ENCODE data around the gene CD19. TPM values are rescaled to one million over a fixed set of nuclear protein-coding genes. Genes with fewer than 3 reads are reported as not detected.
"Not testable (repeated sequence)": the region's sequence is repeated elsewhere in the genome, so short reads cannot be mapped to it uniquely, and the experiment has no call there.

CD19 gene
- total RNA-seq, 2 experiments from 2014 or later, result 0.29 TPM; not detected in 1

- intact Hi-C loops (cut with micrococcal nuclease), result loop anchor here (1.0 to 2.0 kb wide), 4 partner anchors 11 to 49 kb away; partner anchors contain the start of genes LAT and RABEP2
Measured at GRCh38 chr16:28974437-28975157, 42.8 kb downstream of the CD19 start, which contains the start of gene SPNS1. Gene SPNS1 (plus strand): TSS chr16:28974778. CDS start chr16:28975152, 374 bp downstream.

GRCh38 chr16:28975158-28975599 is 43.4 kb downstream of the CD19 start:
- Mint-ChIP-seq H3K4me1 (ENCODE audit: low read depth) (peaks cover 31% of the 10 kb centered on the region), H3K36me3 (peaks cover 2% of the 10 kb centered on the region), H3K9me3 (no peaks in the 10 kb centered on the region), H3K27me3 (no peaks in the 10 kb centered on the region), H3K4me3 (peak overlapping the region; percentile 88), H3K27ac (peak overlapping the region; percentile 64)
- no peak for DNase-seq
- POLR2A ChIA-PET, result interaction anchor here (1.5 to 2.3 kb wide), 2 partner anchors 10 to 45 kb away, joined by 6 to 10 read pairs; partner anchors contain the start of gene LAT
- intact Hi-C loops (cut with micrococcal nuclease), result loop anchor here (2.0 kb wide), 1 partner anchor 16 kb away; no protein-coding TSS in a partner anchor
- CTCF ChIA-PET, result interaction anchor here (1.1 to 2.7 kb wide), 2 partner anchors 10 to 12 kb away, joined by 3 to 13 read pairs; partner anchors contain the start of gene LAT

More at GRCh38 chr16:28974437-28975157, 42.8 kb downstream of the CD19 start, which contains the start of gene SPNS1:
- Mint-ChIP-seq H3K27ac (peak within 1 kb of the TSS; percentile 90), H3K27me3 (no peaks in the 10 kb centered on the region), H3K9me3 (no peaks in the 10 kb centered on the region), H3K4me3 (peak within 1 kb of the TSS; percentile 88), H3K4me1 (ENCODE audit: low read depth) (peaks cover 31% of the 10 kb centered on the region), H3K36me3 (peaks cover 2% of the 10 kb centered on the region)
- ChIA-PET POLR2A (interaction anchor here (1.0 to 2.3 kb wide), 6 partner anchors 10 to 101 kb away, joined by 3 to 10 read pairs (median 4); partner anchors contain the start of gene LAT), CTCF (interaction anchor here (0.6 to 2.7 kb wide), 11 partner anchors 10 to 101 kb away, joined by 3 to 13 read pairs (median 3); partner anchors contain the start of gene LAT)
- DNase-seq, result peak; percentile 97

- ChIA-PET POLR2A (interaction anchor here (0.6 kb wide), 1 partner anchor 1055 kb away, joined by 3 read pairs; no protein-coding TSS in a partner anchor), CTCF (interaction anchor here (0.7 to 4.1 kb wide), 10 partner anchors 9 to 131 kb away, joined by 3 to 31 read pairs (median 4); partner anchors contain the start of genes LAT, NFATC2IP and TUFM)
- Mint-ChIP-seq H3K27me3 (no peaks in the 10 kb centered on the region), H3K9me3 (peaks cover 5% of the 10 kb centered on the region), H3K4me1 (ENCODE audit: low read depth) (peaks cover 31% of the 10 kb centered on the region), H3K27ac (no peak overlapping the region), H3K36me3 (peaks cover 17% of the 10 kb centered on the region), H3K4me3 (no peak overlapping the region)
- no peak for DNase-seq
- intact Hi-C loops (cut with micrococcal nuclease), result no loop called here
Measured at GRCh38 chr16:28977703-28978662, 46.2 kb downstream of the CD19 start.

- POLR2A ChIA-PET; intact Hi-C loops (cut with micrococcal nuclease); H3K27me3 Mint-ChIP-seq; H3K4me3 Mint-ChIP-seq; H3K9me3 Mint-ChIP-seq; DNase-seq; H3K27ac Mint-ChIP-seq: not testable (repeated sequence)
- Mint-ChIP-seq H3K36me3 (peaks cover 33% of the 10 kb centered on the region), H3K4me1 (ENCODE audit: low read depth) (peaks cover 40% of the 10 kb centered on the region)
- CTCF ChIA-PET, result interaction anchor here (1.4 to 1.7 kb wide), 2 partner anchors 41 to 51 kb away, joined by 4 to 6 read pairs; no protein-coding TSS in a partner anchor
Measured at GRCh38 chr16:28980330-28980729, 48.6 kb downstream of the CD19 start.

GRCh38 chr16:28980929-28981328 is 49.2 kb downstream of the CD19 start:
- H3K4me3 Mint-ChIP-seq, result no peak overlapping the region
- CTCF ChIA-PET, result interaction anchor here (0.6 to 1.7 kb wide), 5 partner anchors 36 to 50 kb away, joined by 3 to 6 read pairs (median 3); no protein-coding TSS in a partner anchor

GRCh38 chr16:28981517-28981916 is 49.7 kb downstream of the CD19 start:
- peak; percentile 70 for DNase-seq
- H3K27me3 Mint-ChIP-seq, result no peaks in the 10 kb centered on the region
- H3K4me3 Mint-ChIP-seq, result no peak overlapping the region
- H3K9me3 Mint-ChIP-seq, result peaks cover 5% of the 10 kb centered on the region
- H3K4me1 Mint-ChIP-seq (ENCODE audit: low read depth), result peaks cover 28% of the 10 kb centered on the region
- intact Hi-C loops (cut with micrococcal nuclease), result no loop called here
- H3K27ac Mint-ChIP-seq, result no peak overlapping the region
- peaks cover 45% of the 10 kb centered on the region for H3K36me3 Mint-ChIP-seq
- POLR2A ChIA-PET, result no interaction called here
- CTCF ChIA-PET, result interaction anchor here (0.6 to 1.7 kb wide), 5 partner anchors 36 to 50 kb away, joined by 3 to 6 read pairs (median 3); no protein-coding TSS in a partner anchor

More at GRCh38 chr16:28980929-28981328, 49.2 kb downstream of the CD19 start:
- intact Hi-C loops (cut with micrococcal nuclease), result no loop called here
- Mint-ChIP-seq H3K4me1 (ENCODE audit: low read depth) (peaks cover 34% of the 10 kb centered on the region), H3K9me3 (peaks cover 5% of the 10 kb centered on the region), H3K27me3 (no peaks in the 10 kb centered on the region), H3K27ac (no peak overlapping the region), H3K36me3 (peaks cover 39% of the 10 kb centered on the region)
- POLR2A ChIA-PET, result no interaction called here
- no peak for DNase-seq

GRCh38 chr16:28982418-28982817 is 50.6 kb downstream of the CD19 start:
- Mint-ChIP-seq H3K27me3 (no peaks in the 10 kb centered on the region), H3K36me3 (peaks cover 53% of the 10 kb centered on the region), H3K4me1 (ENCODE audit: low read depth) (peaks cover 28% of the 10 kb centered on the region), H3K9me3 (peaks cover 9% of the 10 kb centered on the region), H3K27ac (no peak overlapping the region), H3K4me3 (no peak overlapping the region)
- no peak for DNase-seq
- ChIA-PET POLR2A (interaction anchor here (0.8 kb wide), 1 partner anchor 9 kb away, joined by 3 read pairs; no protein-coding TSS in a partner anchor), CTCF (interaction anchor here (1.0 to 1.2 kb wide), 2 partner anchors 9 to 92 kb away, joined by 3 read pairs; no protein-coding TSS in a partner anchor)
- intact Hi-C loops (cut with micrococcal nuclease), result no loop called here

GRCh38 chr16:28982949-28983348 is 51.2 kb downstream of the CD19 start:
- DNase-seq, result no peak
- Mint-ChIP-seq H3K4me3 (no peak overlapping the region), H3K27ac (no peak overlapping the region), H3K4me1 (ENCODE audit: low read depth) (peaks cover 30% of the 10 kb centered on the region), H3K27me3 (no peaks in the 10 kb centered on the region), H3K9me3 (peaks cover 12% of the 10 kb centered on the region), H3K36me3 (peaks cover 58% of the 10 kb centered on the region)
- ChIA-PET POLR2A (interaction anchor here (0.8 kb wide), 1 partner anchor 9 kb away, joined by 3 read pairs; no protein-coding TSS in a partner anchor), CTCF (interaction anchor here (1.0 to 1.2 kb wide), 2 partner anchors 10 to 92 kb away, joined by 3 read pairs; no protein-coding TSS in a partner anchor)
- intact Hi-C loops (cut with micrococcal nuclease), result no loop called here

- Mint-ChIP-seq H3K27ac (peak overlapping the region; percentile 94), H3K27me3 (no peaks in the 10 kb centered on the region), H3K4me3 (peak overlapping the region; percentile 43), H3K36me3 (peaks cover 61% of the 10 kb centered on the region), H3K9me3 (peaks cover 12% of the 10 kb centered on the region), H3K4me1 (ENCODE audit: low read depth) (peaks cover 28% of the 10 kb centered on the region)
- POLR2A ChIA-PET, result interaction anchor here (1.3 kb wide), 1 partner anchor 10 kb away, joined by 4 read pairs; the partner anchor contains the start of gene SPNS1
- intact Hi-C loops (cut with micrococcal nuclease), result no loop called here
- CTCF ChIA-PET, result interaction anchor here (1.2 kb wide), 1 partner anchor 91 kb away, joined by 3 read pairs; no protein-coding TSS in a partner anchor
- DNase-seq, result no peak
Measured at GRCh38 chr16:28983644-28984043, 51.9 kb downstream of the CD19 start.

- H3K27me3 Mint-ChIP-seq, result no peaks in the 10 kb centered on the region
- no peak for DNase-seq
- peak overlapping the region; percentile 94 for H3K27ac Mint-ChIP-seq
- H3K4me1 Mint-ChIP-seq (ENCODE audit: low read depth), result peaks cover 33% of the 10 kb centered on the region
- peak overlapping the region; percentile 100 for H3K4me3 Mint-ChIP-seq
- intact Hi-C loops (cut with micrococcal nuclease), result no loop called here
- peaks cover 12% of the 10 kb centered on the region for H3K9me3 Mint-ChIP-seq
- ChIA-PET CTCF (interaction anchor here (0.8 kb wide), 1 partner anchor 824 kb away, joined by 3 read pairs; no protein-coding TSS in a partner anchor), POLR2A (interaction anchor here (1.3 kb wide), 2 partner anchors 10 to 91 kb away, joined by 3 to 4 read pairs; partner anchors contain the start of gene SPNS1)
- H3K36me3 Mint-ChIP-seq, result peaks cover 66% of the 10 kb centered on the region
Measured at GRCh38 chr16:28984091-28984490, 52.3 kb downstream of the CD19 start.
